Stimulated activated CD4-positive, alpha-beta T cell treated with anti-CD3 and anti-CD28 coated beads, Interleukin-4, amount 100 ng/mL, for 4 hours (primary cell): ENCODE results near the gene PRR19.
A peak's percentile ranks its signal among the peaks of the same experiment; 100 is the strongest.

Source experiments
- DNase-seq, 2 experiments: peaks; one replicate each; pipeline ENCODE4 v3.0.0-alpha.2; 2020

PRR19 gene

DNA sequence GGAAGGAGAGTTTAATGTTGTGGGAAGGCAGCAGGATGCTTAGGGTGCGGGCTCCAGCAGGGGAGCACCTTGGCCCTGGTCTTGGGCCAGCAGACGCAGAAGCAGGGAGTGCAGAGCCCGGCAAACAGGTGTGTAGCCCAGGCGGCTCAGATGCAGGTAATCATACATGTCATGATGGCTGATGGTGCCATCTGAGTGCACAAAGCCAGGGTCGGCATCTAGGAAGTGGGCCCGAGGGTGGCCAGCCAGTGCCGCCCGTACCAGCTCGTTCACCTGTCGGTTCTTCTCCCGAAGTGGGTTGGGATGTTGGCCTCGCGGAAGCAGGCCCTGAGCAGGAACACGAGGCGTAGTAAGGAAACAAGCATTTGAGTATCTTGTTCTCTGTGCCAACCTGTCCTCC is 4.9 kb upstream of the PRR19 start:
- no peak for DNase-seq

DNA sequence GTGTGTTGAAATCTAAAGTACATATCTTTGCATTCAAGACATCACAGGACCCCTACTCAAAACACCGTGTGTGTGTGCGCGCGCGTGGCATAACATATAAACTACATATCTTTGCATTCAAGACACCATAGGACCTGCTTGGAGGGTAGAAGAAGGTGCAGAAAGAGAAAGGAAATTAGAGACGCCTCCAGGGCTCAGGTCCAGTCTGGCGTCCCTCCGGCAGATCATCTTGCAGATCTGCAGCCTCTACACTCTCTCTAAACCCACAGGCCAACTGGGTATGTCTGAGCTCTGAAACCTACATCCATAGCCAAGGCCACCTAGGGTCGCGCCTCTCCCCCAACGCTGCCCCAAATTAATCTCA is 1.2 kb downstream of the PRR19 start:
- no peak for DNase-seq

DNA sequence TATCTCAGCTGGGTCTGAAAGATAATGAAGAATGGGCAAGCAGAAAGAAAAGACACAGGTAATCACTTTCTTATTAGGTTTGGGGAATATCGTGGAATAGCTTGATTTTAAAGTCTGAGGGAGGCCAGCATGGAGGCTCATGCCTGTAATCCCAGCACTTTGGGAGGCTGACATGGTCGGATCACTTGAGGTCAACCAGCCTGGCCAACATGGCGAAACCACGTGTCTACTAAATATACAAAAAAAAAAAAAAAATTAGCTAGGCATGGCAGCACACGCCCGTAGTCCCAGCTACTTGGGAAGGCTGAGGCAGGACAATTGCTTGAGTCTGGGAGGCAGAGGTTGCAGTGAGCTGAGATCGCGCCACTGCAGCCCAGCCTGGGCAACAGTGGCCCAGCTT is 1.9 kb downstream of the PRR19 start:
- no peak for DNase-seq

DNA sequence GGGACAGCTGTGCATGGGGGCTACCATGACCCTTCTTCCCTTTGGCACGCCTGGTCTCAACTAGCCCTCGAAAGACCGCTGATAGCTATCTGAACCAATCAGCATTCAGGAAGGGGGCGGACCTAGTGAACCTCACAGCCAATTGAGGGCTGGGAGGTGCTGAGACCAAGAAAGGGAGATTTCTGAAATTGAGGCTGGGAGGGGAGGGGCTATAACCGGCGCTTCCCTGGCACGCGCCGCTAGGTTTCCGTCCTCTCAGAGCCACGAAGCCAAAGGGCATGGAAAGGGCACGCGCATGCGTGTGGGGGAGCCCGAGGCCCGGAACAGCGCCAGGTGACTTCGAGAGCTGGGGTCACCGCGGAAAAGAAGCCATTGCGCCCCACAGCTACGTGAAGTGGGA is 4.7 kb downstream of the PRR19 start:
- no peak for DNase-seq

DNA sequence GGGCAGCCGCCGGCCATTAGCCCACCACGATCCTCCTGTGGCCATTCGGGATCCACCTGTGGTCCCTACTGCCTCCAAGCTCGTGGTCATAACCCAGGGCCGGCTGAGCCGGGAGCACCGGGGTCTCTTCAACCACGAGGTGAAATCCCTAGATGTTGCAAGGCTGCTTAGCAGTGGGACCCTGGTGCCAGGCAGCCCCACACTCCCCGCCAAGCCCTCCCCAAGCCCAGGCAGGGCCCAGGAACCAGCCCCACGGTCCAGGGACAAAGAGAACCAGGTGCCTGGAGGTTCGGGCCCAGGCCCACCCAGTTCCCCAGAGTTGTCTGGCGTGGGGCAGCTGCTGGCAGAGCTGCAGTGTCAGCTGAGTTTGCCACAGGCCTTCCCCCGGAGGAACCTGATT is 7.8 kb downstream of the PRR19 start:
- no peak for DNase-seq

DNA sequence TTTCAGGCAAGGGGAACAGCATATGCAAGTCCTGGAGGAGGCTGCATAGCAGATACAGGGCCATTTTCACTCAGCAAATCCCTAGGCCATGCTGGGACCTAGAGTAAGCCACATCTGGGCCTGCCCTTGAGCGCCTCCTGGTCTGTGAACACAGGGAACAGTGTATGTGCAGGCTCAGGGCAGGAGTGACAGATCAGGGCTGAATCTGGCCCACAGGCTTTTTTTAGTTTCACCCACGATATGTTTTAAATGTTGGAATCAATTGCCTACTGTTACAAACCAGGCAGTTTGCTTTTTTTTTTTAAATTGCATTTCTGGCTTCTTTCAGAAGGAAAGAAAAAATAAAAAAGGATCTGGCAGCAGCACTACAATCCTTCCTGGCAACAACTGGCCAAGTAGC is 9.7 kb downstream of the PRR19 start:
- no peak for DNase-seq

DNA sequence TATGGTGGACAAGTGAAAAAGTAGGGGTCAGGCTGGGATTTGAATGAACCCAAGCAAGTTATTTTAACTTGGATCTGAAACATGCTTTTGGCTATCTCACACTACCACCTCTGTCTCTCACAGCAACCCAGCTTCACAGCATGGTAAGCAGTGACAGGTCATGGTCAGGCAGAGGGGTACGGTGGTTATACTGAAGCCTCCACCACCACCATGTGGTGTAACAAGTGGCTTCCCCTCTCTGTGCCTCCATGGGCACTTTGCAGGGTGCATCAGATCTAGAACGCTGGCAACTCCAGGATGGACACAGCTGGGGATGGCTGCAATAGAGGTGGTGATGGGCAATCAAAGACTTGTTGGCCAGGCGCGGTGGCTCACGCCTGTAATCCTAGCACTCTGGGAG is 10.4 kb downstream of the PRR19 start:
- DNase-seq: no peak

DNA sequence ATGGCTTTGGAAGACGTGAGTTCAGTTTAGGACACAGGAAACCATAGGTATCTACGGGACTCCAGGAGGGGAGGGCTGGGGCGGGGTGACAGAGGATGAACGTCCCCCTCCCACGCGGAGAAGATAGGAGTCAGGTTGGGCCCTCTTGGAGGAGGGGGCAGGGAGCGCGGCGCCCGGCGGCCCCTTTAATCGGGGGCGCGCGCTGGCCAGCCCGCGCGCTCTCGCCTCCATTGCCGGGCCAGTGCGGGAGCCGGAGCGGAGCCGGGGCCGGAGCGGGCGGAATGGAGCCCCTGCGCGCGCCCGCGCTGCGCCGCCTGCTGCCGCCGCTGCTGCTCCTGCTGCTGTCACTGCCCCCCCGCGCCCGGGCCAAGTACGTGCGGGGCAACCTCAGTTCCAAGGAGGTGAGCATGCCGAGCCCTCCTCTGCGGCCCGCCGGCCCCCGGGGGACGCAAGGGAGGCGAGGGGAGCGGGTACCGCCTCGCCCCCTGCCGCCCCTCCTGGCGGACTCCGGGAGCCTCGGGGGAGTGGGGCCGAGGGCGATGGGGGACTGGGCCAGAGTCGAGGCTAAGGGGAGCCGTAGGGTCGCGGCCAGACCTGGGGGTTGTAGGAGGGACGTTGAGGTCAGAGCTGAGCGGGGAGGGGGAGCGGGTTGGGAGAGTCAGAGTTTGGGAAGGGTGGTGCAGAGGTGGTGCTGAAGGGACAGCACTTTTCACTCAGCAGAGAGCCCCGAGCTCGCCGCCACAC is 11.3 kb downstream of the PRR19 start, which contains the start of gene TMEM145:
TMEM145 (plus strand) TSS at position 214 of the 744 bp plus-strand sequence; CDS start at position 282, 68 bp downstream.
- peak in 1 of 2 experiments; percentile 44 for DNase-seq

DNA sequence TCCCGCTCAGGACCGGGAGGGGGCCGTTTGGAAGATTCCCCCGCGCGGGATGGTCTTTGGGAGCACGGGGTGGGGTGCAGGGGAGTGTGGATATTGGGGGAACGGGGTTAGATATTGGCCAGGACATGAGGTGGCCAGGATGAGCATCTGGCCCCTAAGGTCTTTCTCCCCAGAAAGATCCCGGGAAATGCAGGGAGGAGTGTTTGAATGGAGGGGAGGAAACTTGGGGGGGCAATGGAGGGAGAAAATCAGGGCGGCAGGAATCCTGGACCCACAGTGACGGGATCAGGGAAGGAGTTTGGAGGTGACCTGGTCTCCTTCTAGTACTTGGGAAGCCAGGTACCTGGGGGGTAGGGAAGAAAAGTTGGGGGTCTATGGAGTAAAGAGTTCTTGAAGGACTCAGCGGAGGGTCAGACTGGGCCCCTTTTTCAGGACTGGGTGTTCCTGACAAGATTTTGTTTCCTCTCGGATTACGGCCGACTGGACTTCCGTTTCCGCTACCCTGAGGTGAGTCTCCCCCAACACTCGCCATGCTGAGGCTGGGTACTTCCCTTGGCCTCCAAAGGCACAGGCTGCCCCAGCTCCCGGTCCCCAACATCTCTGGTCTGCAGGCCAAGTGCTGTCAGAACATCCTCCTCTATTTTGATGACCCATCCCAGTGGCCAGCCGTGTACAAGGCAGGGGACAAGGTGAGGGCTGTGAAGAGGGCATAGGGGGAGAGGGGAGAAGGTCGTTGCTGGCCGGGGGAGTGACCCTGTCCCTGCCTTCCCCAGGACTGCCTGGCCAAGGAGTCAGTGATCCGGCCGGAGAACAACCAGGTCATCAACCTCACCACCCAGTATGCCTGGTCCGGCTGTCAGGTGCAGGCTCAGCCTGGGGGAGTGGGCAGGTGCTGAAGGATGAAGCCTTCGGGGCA is 12.2 kb downstream of the PRR19 start:
- DNase-seq: no peak

DNA sequence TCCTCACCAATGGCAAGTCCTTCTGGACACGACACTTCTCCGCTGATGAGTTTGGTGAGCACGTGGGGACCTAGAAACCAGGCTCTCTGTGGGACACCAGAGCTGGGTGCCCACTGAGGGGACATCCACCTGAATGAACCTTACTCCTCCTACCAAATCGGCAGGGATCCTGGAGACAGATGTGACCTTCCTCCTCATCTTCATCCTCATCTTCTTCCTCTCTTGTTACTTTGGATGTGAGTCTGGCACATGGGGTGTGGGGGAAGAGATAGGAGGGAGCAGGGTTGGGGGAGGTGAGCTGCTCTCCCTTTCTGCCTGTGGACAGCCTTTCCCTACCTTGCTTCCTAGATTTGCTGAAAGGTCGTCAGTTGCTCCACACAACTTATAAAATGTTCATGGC is 13.1 kb downstream of the PRR19 start:
- DNase-seq: no peak

DNA sequence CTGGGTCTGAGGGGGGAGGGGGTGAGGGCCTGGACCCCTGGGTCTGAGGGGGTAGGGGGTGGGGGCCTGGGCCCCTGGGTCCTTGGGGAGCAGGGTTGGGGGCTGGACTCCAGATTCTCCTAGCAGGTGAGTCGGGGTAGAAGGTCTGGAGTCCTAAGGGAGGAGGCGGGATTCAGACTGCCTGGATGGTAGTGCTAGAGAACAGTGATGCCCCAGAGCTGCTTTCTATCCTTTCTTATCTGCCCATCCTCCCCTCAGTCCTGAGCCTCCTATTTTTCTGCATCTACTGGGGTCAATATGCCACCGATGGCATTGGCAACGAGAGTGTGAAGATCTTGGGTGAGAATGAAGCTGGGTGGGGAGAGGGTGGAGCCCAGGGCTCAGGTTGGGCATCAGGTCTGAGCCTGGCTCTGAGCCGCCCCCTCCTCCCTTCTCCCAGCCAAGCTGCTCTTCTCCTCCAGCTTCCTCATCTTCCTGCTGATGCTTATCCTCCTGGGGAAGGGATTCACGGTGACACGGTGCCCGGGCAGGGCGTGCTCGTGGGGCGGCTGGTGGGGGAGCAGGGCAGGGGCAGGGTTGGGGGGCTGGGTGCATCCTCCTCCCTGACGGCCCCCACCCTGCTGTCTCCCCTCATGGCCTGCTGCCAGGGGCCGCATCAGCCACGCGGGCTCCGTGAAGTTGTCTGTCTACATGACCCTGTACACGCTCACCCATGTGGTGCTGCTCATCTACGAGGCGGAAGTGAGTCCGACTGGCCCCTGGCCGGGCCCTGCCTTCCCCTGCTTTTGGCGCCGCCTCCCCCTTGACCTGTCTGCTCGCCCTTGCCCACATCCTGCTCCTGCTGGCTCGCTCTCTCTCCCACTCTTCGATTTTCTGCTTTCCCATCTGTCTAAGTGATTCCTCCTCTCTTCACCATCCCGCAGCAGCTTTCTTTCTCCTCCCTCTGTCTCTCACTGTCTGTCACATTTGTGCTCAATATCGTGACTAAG is 14.6 kb downstream of the PRR19 start:
- DNase-seq: no peak

DNA sequence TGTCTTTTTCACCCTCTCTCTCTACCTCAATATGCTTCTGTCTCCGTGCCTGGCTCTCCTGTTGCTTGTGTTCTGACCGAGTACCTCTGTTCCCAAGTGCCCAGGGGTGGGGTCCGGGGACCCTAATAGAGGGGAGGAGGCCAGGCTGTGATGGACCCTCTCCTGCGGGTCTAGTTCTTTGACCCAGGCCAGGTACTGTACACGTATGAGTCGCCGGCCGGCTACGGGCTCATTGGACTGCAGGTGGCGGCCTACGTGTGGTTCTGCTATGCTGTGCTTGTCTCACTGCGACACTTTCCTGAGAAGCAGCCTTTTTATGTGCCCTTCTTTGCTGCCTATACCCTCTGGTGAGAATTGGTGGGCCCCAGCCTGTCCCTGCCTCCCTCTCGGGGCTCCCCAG is 15.6 kb downstream of the PRR19 start:
- no peak for DNase-seq

DNA sequence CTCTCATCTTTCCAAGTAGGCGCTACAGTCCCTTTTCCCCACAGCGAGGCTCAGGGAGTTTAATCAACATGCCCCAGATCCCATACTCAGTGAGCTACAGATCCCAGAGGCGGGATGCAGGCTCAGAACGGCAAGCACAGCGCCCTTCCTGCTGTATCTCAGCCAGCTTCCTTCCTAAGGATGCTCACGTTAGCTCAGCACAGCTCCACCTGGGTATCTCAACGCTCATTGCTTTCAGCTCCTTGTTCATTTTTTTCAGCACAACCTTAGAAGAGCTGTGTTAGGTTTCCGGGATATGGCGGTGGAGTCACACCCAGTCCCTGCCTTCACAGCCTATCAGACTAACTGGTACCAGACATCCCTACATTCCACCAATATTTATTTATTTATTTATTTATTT is 20.4 kb downstream of the PRR19 start:
- DNase-seq: no peak

DNA sequence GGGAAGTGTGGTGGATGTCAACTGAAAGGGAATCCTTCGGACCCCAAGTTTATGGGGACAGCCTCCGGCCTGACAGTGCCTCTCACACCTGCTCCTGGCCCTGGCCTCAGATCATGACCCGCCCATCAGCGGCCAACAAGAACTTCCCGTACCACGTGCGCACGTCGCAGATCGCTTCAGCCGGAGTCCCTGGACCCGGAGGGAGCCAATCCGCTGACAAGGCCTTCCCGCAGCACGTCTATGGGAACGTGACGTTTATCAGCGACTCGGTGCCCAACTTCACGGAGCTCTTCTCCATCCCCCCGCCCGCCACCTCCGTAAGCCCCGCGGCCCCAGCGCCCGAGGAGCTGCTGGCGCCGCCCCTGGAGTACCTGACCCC is 21.5 kb downstream of the PRR19 start:
- DNase-seq: no peak

DNA sequence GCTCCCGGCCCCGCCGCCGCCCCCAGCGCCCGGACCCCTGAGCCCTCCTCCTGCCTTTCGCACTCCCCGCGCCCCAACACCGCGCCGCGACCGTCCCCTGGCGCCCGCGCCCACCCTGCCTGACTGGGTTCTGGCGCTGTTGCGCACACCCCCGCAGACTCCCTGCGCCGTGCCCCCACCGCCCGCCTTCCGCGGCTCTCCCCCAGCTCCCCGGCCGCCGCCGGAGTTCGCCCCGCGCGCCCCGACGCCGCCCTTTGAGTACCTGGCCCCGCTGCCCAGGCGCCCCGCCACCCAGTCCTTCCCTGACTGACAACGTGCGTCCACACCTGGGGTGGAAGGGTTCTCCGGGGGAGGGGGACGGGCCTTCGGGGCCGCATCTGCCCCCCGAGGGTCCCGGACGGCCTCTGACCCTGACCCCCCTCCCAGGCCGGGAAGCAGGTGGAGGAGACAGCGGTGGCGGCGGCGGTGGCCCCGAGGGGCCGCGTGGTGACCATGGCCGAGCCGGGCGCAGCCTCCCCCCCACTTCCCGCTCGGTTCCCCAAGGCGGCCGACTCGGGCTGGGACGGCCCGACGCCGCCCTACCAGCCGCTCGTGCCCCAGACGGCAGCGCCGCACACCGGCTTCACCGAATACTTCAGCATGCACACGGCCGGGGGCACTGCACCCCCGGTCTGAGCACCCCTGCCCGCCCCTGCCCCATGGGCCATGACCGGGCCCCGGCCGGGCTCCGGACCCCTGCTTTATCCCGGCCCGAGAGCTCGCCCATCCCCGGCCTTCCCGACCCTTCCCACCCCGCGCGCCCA is 22.1 kb downstream of the PRR19 start:
- DNase-seq: peak in 1 of 2 experiments; percentile 8

DNA sequence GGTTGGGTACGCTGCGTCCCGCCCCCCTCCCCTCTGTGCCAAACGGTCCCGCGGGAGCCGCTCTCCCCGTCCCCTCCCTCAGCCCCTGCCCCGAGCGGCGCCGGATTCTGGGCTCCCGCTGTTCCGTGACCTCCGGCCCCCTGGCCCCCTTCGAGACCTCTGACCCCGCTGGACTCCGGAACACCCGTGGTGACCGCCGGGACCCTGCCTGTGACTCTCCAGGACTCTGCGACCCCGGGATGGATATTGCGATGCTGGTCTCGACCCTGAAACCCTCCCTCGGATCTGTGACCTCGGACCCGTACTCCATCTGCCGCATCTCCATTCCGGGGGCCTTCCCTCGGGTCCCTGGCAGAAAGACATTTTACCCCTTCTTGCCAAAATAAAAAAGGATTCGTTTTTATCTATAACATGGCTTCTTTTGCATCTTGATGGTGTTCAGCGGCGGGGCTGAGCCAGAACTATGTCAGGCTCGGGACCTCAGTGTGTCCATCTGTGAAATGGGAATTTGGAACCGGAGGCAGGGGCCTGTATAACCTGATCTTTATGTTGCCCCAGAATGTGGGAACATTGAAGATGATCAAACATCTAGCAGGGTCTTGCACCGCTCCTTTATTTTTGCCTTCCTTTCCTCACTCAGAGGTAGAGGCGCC is 22.8 kb downstream of the PRR19 start:
- peak in 1 of 2 experiments; percentile 7 for DNase-seq

DNA sequence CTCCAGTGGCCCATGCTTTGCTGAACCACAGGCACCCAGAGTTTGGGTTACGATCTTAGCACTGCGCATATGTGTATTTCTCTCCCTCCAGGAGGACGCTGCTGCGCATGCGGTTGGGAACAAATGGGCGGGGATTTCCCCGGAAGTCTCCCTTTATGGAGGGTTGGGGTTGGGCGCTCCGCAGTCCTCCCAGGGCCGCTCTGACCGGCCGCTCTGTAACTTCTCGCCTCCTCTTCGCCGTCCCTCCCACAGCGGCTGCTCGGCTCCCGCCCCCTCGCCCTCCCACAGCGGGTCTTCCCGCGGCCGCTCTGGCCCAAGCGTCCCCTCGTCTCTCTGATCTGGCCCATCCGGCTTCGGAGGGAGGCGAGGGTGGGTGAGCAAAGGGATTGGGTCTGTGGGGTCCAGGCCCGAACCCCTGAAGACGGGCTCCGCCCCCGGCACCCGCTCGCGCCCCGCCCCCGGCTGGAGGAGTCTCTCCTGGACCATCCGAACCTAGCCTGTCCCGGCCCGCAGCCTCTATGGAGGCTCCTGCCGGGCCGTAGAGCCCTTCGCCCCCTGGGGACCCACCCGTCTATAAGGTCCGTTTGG is 23.5 kb downstream of the PRR19 start, which contains the start of gene MEGF8:
MEGF8 (plus strand) TSS at position 328 of the 588 bp plus-strand sequence. CDS start 609 bp downstream, outside the sequence.
- DNase-seq: peak; percentile 94 to 98

DNA sequence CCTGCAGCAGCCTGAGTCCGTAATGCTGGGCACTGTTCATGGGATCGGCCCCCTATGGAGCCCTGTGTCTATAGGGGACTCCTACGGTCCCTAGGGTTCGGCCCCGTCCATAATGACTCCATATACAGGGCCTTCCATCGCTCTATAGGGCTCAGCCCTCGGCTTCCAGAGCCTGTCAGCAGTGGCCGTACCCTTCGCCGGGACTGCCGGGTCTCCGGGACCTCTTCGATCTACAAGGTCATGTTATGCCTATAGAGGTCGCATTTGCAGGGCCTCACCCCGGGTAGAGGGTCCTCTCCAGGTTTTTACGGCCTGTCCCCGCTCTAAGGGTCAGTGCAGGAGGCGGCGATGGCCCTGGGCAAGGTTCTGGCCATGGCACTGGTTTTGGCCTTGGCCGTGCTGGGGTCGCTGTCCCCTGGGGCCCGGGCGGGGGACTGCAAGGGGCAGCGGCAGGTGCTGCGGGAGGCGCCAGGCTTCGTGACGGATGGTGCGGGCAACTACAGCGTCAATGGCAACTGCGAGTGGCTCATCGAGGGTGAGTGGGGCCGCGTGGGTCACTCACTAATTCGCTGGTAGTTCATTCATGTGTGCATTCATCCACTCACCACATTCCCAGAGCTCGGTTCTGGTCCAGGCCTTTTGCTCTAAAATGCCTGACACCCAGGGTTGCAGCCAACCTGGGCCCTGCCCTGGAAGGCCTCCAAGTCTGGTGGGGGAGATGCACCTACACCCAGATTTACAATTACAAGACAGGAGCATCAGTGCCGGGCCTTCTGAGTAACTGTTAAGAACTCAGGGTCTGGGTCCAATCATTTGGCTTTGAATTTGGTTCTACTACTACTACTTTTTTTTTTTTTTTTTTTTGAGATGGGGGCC is 24.2 kb downstream of the PRR19 start:
- DNase-seq: peak; percentile 15 to 19

DNA sequence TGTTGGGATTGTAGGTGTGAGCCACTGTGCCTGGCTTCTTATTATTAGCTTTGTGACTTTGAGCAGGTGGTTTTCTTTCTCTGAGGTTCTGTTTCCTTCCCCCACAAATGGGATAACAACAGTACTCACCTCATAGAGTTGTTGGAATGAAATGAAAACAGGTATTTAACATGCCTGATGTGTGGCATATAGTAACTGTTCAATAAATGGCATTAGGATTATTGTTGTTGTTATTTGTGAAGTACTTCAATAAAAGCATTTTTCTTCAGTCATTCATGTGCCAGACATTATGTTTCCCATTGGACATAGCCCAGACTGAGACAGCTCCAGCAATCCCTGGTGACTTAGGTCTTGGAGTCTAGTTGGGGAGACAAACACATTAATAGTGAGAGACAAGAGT is 25.0 kb downstream of the PRR19 start:
- no peak for DNase-seq

DNA sequence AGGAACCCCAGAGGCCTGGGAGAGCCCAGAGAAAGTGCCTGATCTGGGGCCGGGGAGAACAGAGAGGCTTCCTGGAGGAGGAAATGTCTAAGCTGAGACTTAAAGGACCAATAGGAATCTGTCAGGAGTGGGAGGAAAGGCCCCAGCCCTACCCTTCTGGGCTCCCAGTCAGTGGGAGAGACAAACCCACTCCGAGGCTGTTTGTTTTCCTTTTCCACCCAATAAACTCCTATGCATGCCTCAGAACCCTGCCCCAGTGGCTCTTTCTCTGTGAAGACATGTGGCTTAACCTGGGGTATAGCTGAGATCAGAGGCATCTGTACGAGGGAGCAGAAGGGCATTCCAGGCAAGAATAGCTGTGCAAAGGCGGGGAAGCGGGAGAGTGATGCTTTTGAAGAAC is 25.4 kb downstream of the PRR19 start:
- DNase-seq: no peak
